ENCODE results near the gene NFKB2. TPM values are rescaled to one million over a fixed set of nuclear protein-coding genes. Genes with fewer than 3 reads are reported as not detected.
A peak's percentile ranks its signal among the peaks of the same experiment; 100 is the strongest.

The NFKB2 gene
- total and polyA plus RNA-seq, 2 donors (not counting 1 experiment from before 2014, with no cell fraction given) = 255 to 398 TPM

DNA sequence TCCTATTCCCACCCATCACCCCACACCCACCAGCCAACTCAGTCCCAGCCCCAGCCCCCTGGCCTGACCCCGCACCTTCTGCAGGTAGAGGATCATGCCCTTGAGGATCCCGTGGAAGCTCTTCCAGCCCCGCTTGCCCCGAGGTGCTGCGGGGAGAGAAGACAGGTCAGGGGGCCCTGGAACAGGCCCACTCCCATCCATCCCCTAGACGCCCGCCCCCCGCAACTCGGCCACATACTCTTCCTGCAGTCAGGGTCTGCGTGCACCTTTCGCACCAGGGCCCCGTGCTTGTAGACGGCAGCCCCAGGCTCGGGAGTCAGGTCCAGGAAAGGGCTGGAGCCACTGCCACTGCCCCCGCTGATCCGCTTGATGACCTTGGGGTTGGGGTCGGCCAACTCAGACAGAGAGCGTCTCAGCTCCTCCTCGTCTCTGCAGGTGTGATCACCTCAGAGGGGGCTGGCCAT, 9.6 kb downstream of the NFKB2 start:
- intact Hi-C loops (cut with micrococcal nuclease) = no loop called here
- Histone ChIP-seq H4K20me1 (ENCODE audit: control insufficient read depth, insufficient read depth, low read length, poor library complexity, severe bottlenecking) (peaks cover 48% of the 10 kb centered on the region), H3K27ac (ENCODE audit: low read length in 2 of 2) (no peak overlapping the region), H3K36me3 (replicated peaks in 1 of 2; ENCODE audit: control extremely low read depth in 1 of 2, control insufficient read depth in 1 of 2, extremely low read depth in 1 of 2, insufficient read depth in 2 of 2, low read length in 1 of 2) (peaks cover 0 to 26% of the 10 kb centered on the region in 2 experiments), H3K4me1 (ENCODE audit: control insufficient read depth in 2 of 2, insufficient read depth in 2 of 2, low read length in 2 of 2) (peaks cover 14 to 18% of the 10 kb centered on the region in 2 donors), H3K9ac (ENCODE audit: low read length) (no peak overlapping the region), H3K9me3 (ENCODE audit: control extremely low read depth in 1 of 3, control insufficient read depth in 2 of 3, insufficient read depth in 1 of 3, low read length in 2 of 3) (peaks cover 0 to 10% (median 0%) of the 10 kb centered on the region in 3 donors), H3K27me3 (replicated peaks in 1 of 4; ENCODE audit: control extremely low read depth in 1 of 4, control insufficient read depth in 3 of 4, insufficient read depth in 4 of 4, low read length in 3 of 4) (peaks cover 0 to 28% (median 19%) of the 10 kb centered on the region in 4 experiments), H3K79me2 (ENCODE audit: control insufficient read depth, insufficient read depth, low read length) (peaks cover 5% of the 10 kb centered on the region), H3K4me2 (replicated peaks; ENCODE audit: low read depth, low read length, poor library complexity, severe bottlenecking) (no peak overlapping the region), H3K4me3 (ENCODE audit: control extremely low read depth in 1 of 5, extremely low read depth in 1 of 5, insufficient read depth in 1 of 5, low read depth in 2 of 5, low read length in 4 of 5) (no peak overlapping the region), H2AFZ (ENCODE audit: insufficient read depth, low read depth, low read length, poor library complexity, severe bottlenecking) (no peak overlapping the region)
- POLR2A ChIA-PET = interaction anchor here (0.9 to 2.5 kb wide), 3 partner anchors 11 to 43 kb away, joined by 3 to 13 read pairs (median 3); partner anchors contain the start of genes CUEDC2 and NFKB2
- no peak overlapping the region for H3K4me3 Mint-ChIP-seq
- peaks cover 22% of the 10 kb centered on the region for H3K4me1 Mint-ChIP-seq
- CTCF ChIA-PET = interaction anchor here (0.9 to 4.4 kb wide), 9 partner anchors 7 to 179 kb away, joined by 3 to 16 read pairs (median 8); partner anchors contain the start of genes FBXL15 and NFKB2
- DNase-seq (peak; percentile 53), ATAC-seq (ENCODE audit: low read depth) (no peak)
- H3K9me3 Mint-ChIP-seq (ENCODE audit: insufficient read depth) = no peaks in the 10 kb centered on the region
- TF ChIP-seq, protein P1, sequence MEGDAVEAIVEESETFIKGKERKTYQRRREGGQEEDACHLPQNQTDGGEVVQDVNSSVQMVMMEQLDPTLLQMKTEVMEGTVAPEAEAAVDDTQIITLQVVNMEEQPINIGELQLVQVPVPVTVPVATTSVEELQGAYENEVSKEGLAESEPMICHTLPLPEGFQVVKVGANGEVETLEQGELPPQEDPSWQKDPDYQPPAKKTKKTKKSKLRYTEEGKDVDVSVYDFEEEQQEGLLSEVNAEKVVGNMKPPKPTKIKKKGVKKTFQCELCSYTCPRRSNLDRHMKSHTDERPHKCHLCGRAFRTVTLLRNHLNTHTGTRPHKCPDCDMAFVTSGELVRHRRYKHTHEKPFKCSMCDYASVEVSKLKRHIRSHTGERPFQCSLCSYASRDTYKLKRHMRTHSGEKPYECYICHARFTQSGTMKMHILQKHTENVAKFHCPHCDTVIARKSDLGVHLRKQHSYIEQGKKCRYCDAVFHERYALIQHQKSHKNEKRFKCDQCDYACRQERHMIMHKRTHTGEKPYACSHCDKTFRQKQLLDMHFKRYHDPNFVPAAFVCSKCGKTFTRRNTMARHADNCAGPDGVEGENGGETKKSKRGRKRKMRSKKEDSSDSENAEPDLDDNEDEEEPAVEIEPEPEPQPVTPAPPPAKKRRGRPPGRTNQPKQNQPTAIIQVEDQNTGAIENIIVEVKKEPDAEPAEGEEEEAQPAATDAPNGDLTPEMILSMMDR (IDR thresholded peaks at IDR 0.05) = no peak
- TF ChIP-seq EZH2 (IDR thresholded peaks at IDR 0.05; ENCODE audit: borderline replicate concordance, insufficient read depth, low read depth, low read length, poor library complexity, severe bottlenecking) = no peak
- WGBS (ENCODE audit: insufficient coverage) = 89% methylated on average over 19 of the region's 19 CpGs
- H3K27me3 Mint-ChIP-seq = peaks cover 22% of the 10 kb centered on the region
- peak overlapping the region; percentile 67 for H3K27ac Mint-ChIP-seq

DNA sequence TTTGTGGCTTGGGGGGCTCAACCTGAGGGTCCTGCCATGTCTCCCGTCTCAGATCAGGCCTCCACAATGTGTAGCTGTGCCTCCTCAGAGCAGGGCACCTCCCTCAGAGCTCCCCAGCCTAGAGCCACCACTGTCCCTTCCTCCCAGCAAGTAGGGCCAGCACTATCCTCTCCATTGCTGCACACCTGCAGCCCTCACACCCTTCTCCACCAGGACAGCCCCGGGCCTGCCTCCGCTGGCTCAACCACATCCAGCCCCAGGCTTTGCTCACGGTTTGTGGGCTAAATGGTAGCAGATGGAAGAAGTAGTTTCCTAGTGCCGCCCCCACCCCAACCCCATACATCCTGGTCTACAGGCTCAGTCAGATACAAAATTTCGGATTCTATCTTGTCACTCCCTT, 10.1 kb downstream of the NFKB2 start:
- ChIA-PET CTCF (interaction anchor here (0.9 to 2.5 kb wide), 5 partner anchors 10 to 73 kb away, joined by 3 to 12 read pairs (median 5); partner anchors contain the start of gene NFKB2), POLR2A (interaction anchor here (0.7 to 2.5 kb wide), 4 partner anchors 11 to 765 kb away, joined by 3 to 13 read pairs (median 4); partner anchors contain the start of genes CUEDC2 and NFKB2)
- Histone ChIP-seq H3K4me1 (ENCODE audit: control insufficient read depth in 2 of 2, insufficient read depth in 2 of 2, low read length in 2 of 2) (peaks cover 14 to 23% of the 10 kb centered on the region in 2 donors), H3K27me3 (replicated peaks in 1 of 4; ENCODE audit: control extremely low read depth in 1 of 4, control insufficient read depth in 3 of 4, insufficient read depth in 4 of 4, low read length in 3 of 4) (peaks cover 0 to 33% (median 21%) of the 10 kb centered on the region in 4 experiments), H3K36me3 (replicated peaks in 1 of 2; ENCODE audit: control extremely low read depth in 1 of 2, control insufficient read depth in 1 of 2, extremely low read depth in 1 of 2, insufficient read depth in 2 of 2, low read length in 1 of 2) (peaks cover 0 to 22% of the 10 kb centered on the region in 2 experiments), H3K79me2 (ENCODE audit: control insufficient read depth, insufficient read depth, low read length) (no peaks in the 10 kb centered on the region), H3K4me2 (replicated peaks; ENCODE audit: low read depth, low read length, poor library complexity, severe bottlenecking) (no peak overlapping the region), H2AFZ (ENCODE audit: insufficient read depth, low read depth, low read length, poor library complexity, severe bottlenecking) (no peak overlapping the region), H3K9me3 (ENCODE audit: control extremely low read depth in 1 of 3, control insufficient read depth in 2 of 3, insufficient read depth in 1 of 3, low read length in 2 of 3) (peaks cover 0 to 15% (median 0%) of the 10 kb centered on the region in 3 donors), H3K27ac (ENCODE audit: low read length in 2 of 2) (no peak overlapping the region), H3K9ac (ENCODE audit: low read length) (no peak overlapping the region), H3K4me3 (ENCODE audit: control extremely low read depth in 1 of 5, extremely low read depth in 1 of 5, insufficient read depth in 1 of 5, low read depth in 2 of 5, low read length in 4 of 5) (no peak overlapping the region), H4K20me1 (ENCODE audit: control insufficient read depth, insufficient read depth, low read length, poor library complexity, severe bottlenecking) (peaks cover 43% of the 10 kb centered on the region)
- no peak for DNase-seq
- Mint-ChIP-seq H3K9me3 (ENCODE audit: insufficient read depth) (no peaks in the 10 kb centered on the region), H3K4me3 (no peak overlapping the region), H3K27me3 (peaks cover 22% of the 10 kb centered on the region), H3K4me1 (peaks cover 20% of the 10 kb centered on the region), H3K27ac (no peak overlapping the region)
- 92% methylated on average over 3 of the region's 6 CpGs for WGBS (ENCODE audit: insufficient coverage)
- intact Hi-C loops (cut with micrococcal nuclease) = no loop called here
- no peak for TF ChIP-seq EZH2 (IDR thresholded peaks at IDR 0.05; ENCODE audit: borderline replicate concordance, insufficient read depth, low read depth, low read length, poor library complexity, severe bottlenecking)
- TF ChIP-seq, protein P1 (IDR thresholded peaks at IDR 0.05) = no peak
- no peak for ATAC-seq (ENCODE audit: low read depth)
